HCT116 (cell line): Measurements from ENCODE around the gene MYH8. TPM values are rescaled to one million over a fixed set of nuclear protein-coding genes. Genes with fewer than 3 reads are reported as not detected.

ENCODE experiments used
- ATAC-seq: fragments of 200-7000 bp; cut with Tn5 transposase; 2 replicates; pipeline ENCODE4 v1.9.1; 2020; ENCODE audit warnings: mild to moderate bottlenecking, moderate library complexity
- BruUV-seq: library from RNA; stranded (reverse); fragments of 400-500 nt; replicated peaks from 2 replicates; lab custom pipeline; 2021; lab: Mats Ljungman, UMichigan
- CTCF ChIA-PET: fragments of 300-600 bp; sonication (Branson Sonifier 250); formaldehyde crosslinking; loops from one replicate; lab custom pipeline; 2021; ENCODE audit warnings: antibody characterized with exemption; lab: Charles Lee
- POLR2A ChIA-PET: fragments of 300-600, 350-600 bp; sonication (Branson Sonifier 250); formaldehyde crosslinking; loops from one replicate; lab custom pipeline; 2021; ENCODE audit warnings: antibody characterized with exemption; lab: Charles Lee
- RAD21 ChIA-PET, 2 experiments: fragments of 300-600 bp; sonication (Branson Sonifier 250); formaldehyde crosslinking; loops; one replicate each; lab custom pipeline; 2023; ENCODE audit warnings: low total read pairs in 2 of 2; ENCODE audit not compliant: uncharacterized antibody in 2 of 2, unreplicated experiment in 2 of 2, low non-redundant PET in 1 of 2; lab: Charles Lee
- DNase-seq: peaks from one replicate; pipeline ENCODE4 v3.0.0-alpha.2; 2010; ENCODE audit warnings: low read depth, low spot score
- H2AFZ ChIP-seq: fragments of 200-600 bp; shearing (Covaris generic), sonication (generic); 2 replicates; pipeline ENCODE4 v1.6.1; 2017; ENCODE audit warnings: low read depth, mixed run types, mixed read lengths, antibody characterized with exemption, low read length; ENCODE audit not compliant: poor library complexity, severe bottlenecking
- H3K27ac ChIP-seq: 2 replicates; pipeline ENCODE4 v1.5.1; 2012; ENCODE audit warnings: low read depth, low read length
- H3K27me3 ChIP-seq: fragments of 200-600 bp; sonication (generic); 2 replicates; pipeline ENCODE4 v1.6.1; 2016; ENCODE audit warnings: mixed run types, low read length, mixed read lengths; ENCODE audit not compliant: insufficient read depth
- H3K36me3 ChIP-seq, 2 experiments: fragments of 200-500 bp in 1 of 2; fragments of 200-600 bp in 1 of 2; sonication (Bioruptor generic) in 1 of 2; sonication (generic) in 1 of 2; 2 replicates each; pipeline versions ENCODE4 v1.5.1 to v1.6.1; 2014 to 2016; ENCODE audit warnings: low read length in 2 of 2, inconsistent platforms in 1 of 2, mixed read lengths in 1 of 2, mixed run types in 1 of 2; ENCODE audit not compliant: insufficient read depth in 2 of 2, control insufficient read depth in 1 of 2
- H3K4me1 ChIP-seq, 2 experiments: fragments of 200-600 bp in 1 of 2; sonication (generic) in 1 of 2; 2 replicates each; pipeline versions ENCODE4 v1.5.1 to v1.6.1; 2012 to 2017; ENCODE audit warnings: low read length in 2 of 2, inconsistent platforms in 1 of 2, mild to moderate bottlenecking in 1 of 2, mixed read lengths in 1 of 2, mixed run types in 1 of 2, moderate library complexity in 1 of 2; ENCODE audit not compliant: insufficient read depth in 2 of 2, control insufficient read depth in 1 of 2
- H3K4me2 ChIP-seq: fragments of 200-600 bp; sonication (generic); 2 replicates; pipeline ENCODE4 v1.6.1; 2017; ENCODE audit warnings: mixed run types, low read length, mixed read lengths
- H3K4me3 ChIP-seq, 2 experiments: fragments of 200-600 bp in 1 of 2; sonication (generic) in 1 of 2; replicated peaks in 1 of 2; 2 replicates each; pipeline ENCODE4 v1.5.1; 2011 to 2016; ENCODE audit warnings: low read length in 2 of 2, control low read depth in 1 of 2, low read depth in 1 of 2, mild to moderate bottlenecking in 1 of 2, mixed read lengths in 1 of 2, mixed run types in 1 of 2
- H3K79me2 ChIP-seq: fragments of 200-600 bp; sonication (generic); 2 replicates; pipeline ENCODE4 v1.6.1; 2017; ENCODE audit warnings: mild to moderate bottlenecking, mixed run types, low read length, moderate library complexity, mixed read lengths; ENCODE audit not compliant: insufficient read depth
- H3K9ac ChIP-seq: fragments of 200-600 bp; sonication (generic); 2 replicates; pipeline ENCODE4 v1.6.1; 2016; ENCODE audit warnings: low read length, mixed read lengths
- H3K9me2 ChIP-seq: fragments of 200-600 bp; sonication (generic), shearing (Covaris generic); 2 replicates; pipeline ENCODE4 v1.6.1; 2017; ENCODE audit warnings: mixed run types, mild to moderate bottlenecking, moderate library complexity; ENCODE audit not compliant: insufficient read depth
- H3K9me3 ChIP-seq, 2 experiments: fragments of 200-500 bp in 1 of 2; fragments of 200-600 bp in 1 of 2; sonication (Bioruptor generic) in 1 of 2; sonication (generic) in 1 of 2; 2 replicates each; pipeline ENCODE4 v1.6.1; 2014 to 2017; ENCODE audit warnings: low read length in 2 of 2, mixed read lengths in 2 of 2, inconsistent platforms in 1 of 2, low read depth in 1 of 2, mild to moderate bottlenecking in 1 of 2, mixed run types in 1 of 2, moderate library complexity in 1 of 2; ENCODE audit not compliant: control insufficient read depth in 1 of 2, insufficient read depth in 1 of 2
- H4K20me1 ChIP-seq: fragments of 200-600 bp; sonication (generic), shearing (Covaris generic); 2 replicates; pipeline ENCODE4 v1.6.1; 2017; ENCODE audit warnings: mixed run types, mild to moderate bottlenecking, moderate library complexity; ENCODE audit not compliant: insufficient read depth
- ATF3 ChIP-seq: IDR thresholded peaks from 2 replicates; pipeline ENCODE4 v1.6.1; 2012
- CBX3 ChIP-seq: IDR thresholded peaks from 2 replicates; pipeline ENCODE4 v1.6.1; 2012; ENCODE audit warnings: low read depth
- ELF1 ChIP-seq: IDR thresholded peaks from 2 replicates; pipeline ENCODE4 v1.6.1; 2012; ENCODE audit warnings: low read depth, borderline replicate concordance
- EZH2phosphoT487 ChIP-seq: fragments of 200-600 bp; IDR thresholded peaks from 2 replicates; pipeline ENCODE4 v1.6.1; 2018; ENCODE audit warnings: antibody characterized with exemption, borderline replicate concordance
- FOSL1 ChIP-seq: IDR thresholded peaks from 2 replicates; pipeline ENCODE4 v1.6.1; 2012; ENCODE audit warnings: low read depth
- REST ChIP-seq: IDR thresholded peaks from 2 replicates; pipeline ENCODE4 v1.6.1; 2012; ENCODE audit warnings: low read depth
- SIN3A ChIP-seq: IDR thresholded peaks from 2 replicates; pipeline ENCODE4 v1.6.1; 2012; ENCODE audit warnings: low read depth
- SRF ChIP-seq: IDR thresholded peaks from 2 replicates; pipeline ENCODE4 v1.6.1; 2012; ENCODE audit warnings: low read depth
- YY1 ChIP-seq: IDR thresholded peaks from 2 replicates; pipeline ENCODE4 v1.6.1; 2011; ENCODE audit warnings: low read length, low read depth, moderate library complexity, mild to moderate bottlenecking; ENCODE audit not compliant: insufficient replicate concordance; ENCODE audit errors: extremely low read depth
- ZNF274 ChIP-seq: fragments of 200-500 bp; sonication (Bioruptor generic); IDR thresholded peaks from 2 replicates; pipeline ENCODE4 v1.6.1; 2014; ENCODE audit warnings: mild to moderate bottlenecking, low read depth, low read length, inconsistent platforms
- intact Hi-C: fragments of 100-400 bp; cut with micrococcal nuclease; formaldehyde crosslinking; loops from 2 replicates; pipeline ENCODE4 v1.10.0; 2022
- total RNA-seq: library from RNA; stranded (reverse); gene quantifications from one replicate; pipeline ENCODE4 v1.2.1, GENCODE V29; 2021; ENCODE audit not compliant: unreplicated experiment

The MYH8 gene
- total RNA-seq, 1 experiment from 2014 or later: not detected

GRCh38 chr17:10372906-10373305 is 48.8 kb downstream of the MYH8 start, which contains the start of gene MYH13 (continued):
- no peak for TF ChIP-seq YY1
- TF ChIP-seq SIN3A: no peak
- TF ChIP-seq ZNF274: no peak
- no peak for TF ChIP-seq CBX3
- TF ChIP-seq ATF3: no peak
- TF ChIP-seq FOSL1: no peak
- no peak for TF ChIP-seq ELF1

GRCh38 chr17:10370016-10370608 is 51.6 kb downstream of the MYH8 start:
- CTCF ChIA-PET: no interaction called here
- Histone ChIP-seq H3K9ac (no peak overlapping the region), H3K4me2 (peak overlapping the region; percentile 13; the same call in 1 of the 2 replicates), H3K9me3 (no peaks in the 10 kb centered on the region), H3K9me2 (no peaks in the 10 kb centered on the region), H3K36me3 (no peaks in the 10 kb centered on the region), H3K27ac (no peak overlapping the region), H3K27me3 (peaks cover 4% of the 10 kb centered on the region; the same call in 1 of the 2 replicates), H3K4me1 (peaks cover 4 to 14% of the 10 kb centered on the region in 2 experiments; a peak in 3 of 4 replicates), H3K79me2 (no peaks in the 10 kb centered on the region), H4K20me1 (no peaks in the 10 kb centered on the region), H2AFZ (no peak overlapping the region), H3K4me3 (no peak overlapping the region)
- intact Hi-C loops: no loop called here
- POLR2A ChIA-PET: no interaction called here
- DNase-seq (no peak), ATAC-seq (no peak; the same call in 1 of the 2 replicates)
- RAD21 ChIA-PET: no interaction called here
- no TSS peak for BruUV-seq
- TF ChIP-seq ELF1 (no peak), REST (no peak), SRF (no peak), FOSL1 (no peak), EZH2phosphoT487 (no peak), CBX3 (no peak)
